Activated CD4-positive, alpha-beta T cell treated with anti-CD3 and anti-CD28 coated beads, Interleukin-2, amount 10 ng/mL, durations not matched to agents 24 days and 14 days (primary cell): ENCODE measurements around the gene CDH22. TPM values are rescaled to one million over a fixed set of nuclear protein-coding genes. Genes with fewer than 3 reads are reported as not detected.
A peak's percentile ranks its signal among the peaks of the same experiment; 100 is the strongest.

Experiments used
- DNase-seq: peaks from one replicate; pipeline ENCODE4 v3.0.0; 2022
- H3K27ac Mint-ChIP-seq: one replicate; pipeline ENCODE4 v1.8.0; 2022; ENCODE audit warnings: mild to moderate bottlenecking, mixed read lengths
- H3K27me3 Mint-ChIP-seq: one replicate; pipeline ENCODE4 v1.8.0; 2022; ENCODE audit warnings: mixed read lengths
- H3K36me3 Mint-ChIP-seq: one replicate; pipeline ENCODE4 v1.8.0; 2022; ENCODE audit warnings: low read depth, mild to moderate bottlenecking, mixed read lengths
- H3K4me1 Mint-ChIP-seq: one replicate; pipeline ENCODE4 v1.8.0; 2021; ENCODE audit warnings: mixed read lengths
- H3K4me3 Mint-ChIP-seq: one replicate; pipeline ENCODE4 v1.8.0; 2022; ENCODE audit warnings: mild to moderate bottlenecking, moderate library complexity, mixed read lengths
- H3K9me3 Mint-ChIP-seq: one replicate; pipeline ENCODE4 v1.8.0; 2021; ENCODE audit warnings: mixed read lengths
- intact Hi-C: fragments of 100-400 bp; cut with micrococcal nuclease; formaldehyde crosslinking; loops from one replicate; pipeline ENCODE4 v1.15.1; 2023
- total RNA-seq: library from RNA; stranded (reverse); gene quantifications from 2 replicates; pipeline ENCODE4 v1.2.3, GENCODE V29; 2022

CDH22 gene
- total RNA-seq, 1 donor from 2014 or later = not detected

- Mint-ChIP-seq H3K4me3 (no peak overlapping the region), H3K4me1 (no peaks in the 10 kb centered on the region), H3K27me3 (peaks cover 17% of the 10 kb centered on the region), H3K36me3 (no peaks in the 10 kb centered on the region), H3K27ac (no peak overlapping the region), H3K9me3 (no peaks in the 10 kb centered on the region)
- no peak for DNase-seq
- intact Hi-C loops = no loop called here
Observed at GRCh38 chr20:46334303-46334904, 26.1 kb upstream of the CDH22 start.

- intact Hi-C loops = no loop called here
- Mint-ChIP-seq H3K9me3 (no peaks in the 10 kb centered on the region), H3K4me3 (no peak overlapping the region), H3K27me3 (peaks cover 11% of the 10 kb centered on the region), H3K36me3 (no peaks in the 10 kb centered on the region), H3K4me1 (no peaks in the 10 kb centered on the region), H3K27ac (no peak overlapping the region)
- DNase-seq = no peak
Observed at GRCh38 chr20:46333161-46333991, 25.1 kb upstream of the CDH22 start.

GRCh38 chr20:46332373-46333160 is 24.3 kb upstream of the CDH22 start:
- Mint-ChIP-seq H3K36me3 (no peaks in the 10 kb centered on the region), H3K27ac (no peak overlapping the region), H3K27me3 (peaks cover 11% of the 10 kb centered on the region), H3K9me3 (no peaks in the 10 kb centered on the region), H3K4me3 (no peak overlapping the region), H3K4me1 (no peaks in the 10 kb centered on the region)
- intact Hi-C loops = no loop called here
- DNase-seq = no peak

- Mint-ChIP-seq H3K36me3 (no peaks in the 10 kb centered on the region), H3K4me3 (no peak overlapping the region), H3K27ac (no peak overlapping the region), H3K9me3 (no peaks in the 10 kb centered on the region), H3K27me3 (peaks cover 11% of the 10 kb centered on the region), H3K4me1 (no peaks in the 10 kb centered on the region)
- intact Hi-C loops = no loop called here
- no peak for DNase-seq
Observed at GRCh38 chr20:46331611-46332361, 23.5 kb upstream of the CDH22 start.

GRCh38 chr20:46330831-46331371 is 22.6 kb upstream of the CDH22 start:
- intact Hi-C loops = no loop called here
- H3K27ac Mint-ChIP-seq = no peak overlapping the region
- H3K9me3 Mint-ChIP-seq = no peaks in the 10 kb centered on the region
- peaks cover 12% of the 10 kb centered on the region for H3K27me3 Mint-ChIP-seq
- H3K4me1 Mint-ChIP-seq = no peaks in the 10 kb centered on the region
- no peaks in the 10 kb centered on the region for H3K36me3 Mint-ChIP-seq
- DNase-seq = no peak
- H3K4me3 Mint-ChIP-seq = no peak overlapping the region

- Mint-ChIP-seq H3K27ac (no peak overlapping the region), H3K4me1 (no peaks in the 10 kb centered on the region)
- intact Hi-C loops = no loop called here
Observed at GRCh38 chr20:46330072-46330763, 21.9 kb upstream of the CDH22 start.

GRCh38 chr20:46328200-46328882 is 20.0 kb upstream of the CDH22 start:
- H3K27ac Mint-ChIP-seq = no peak overlapping the region
- peaks cover 5% of the 10 kb centered on the region for H3K27me3 Mint-ChIP-seq
- H3K4me1 Mint-ChIP-seq = no peaks in the 10 kb centered on the region
- no peak for DNase-seq
- H3K4me3 Mint-ChIP-seq = no peak overlapping the region
- intact Hi-C loops = no loop called here
- H3K36me3 Mint-ChIP-seq = no peaks in the 10 kb centered on the region
- H3K9me3 Mint-ChIP-seq = no peaks in the 10 kb centered on the region

More at GRCh38 chr20:46330072-46330763, 21.9 kb upstream of the CDH22 start:
- H3K27me3 Mint-ChIP-seq = peaks cover 8% of the 10 kb centered on the region
- H3K4me3 Mint-ChIP-seq = no peak overlapping the region
- DNase-seq = no peak
- no peaks in the 10 kb centered on the region for H3K36me3 Mint-ChIP-seq
- H3K9me3 Mint-ChIP-seq = no peaks in the 10 kb centered on the region

- Mint-ChIP-seq H3K9me3 (no peaks in the 10 kb centered on the region), H3K4me3 (no peak overlapping the region), H3K27ac (no peak overlapping the region), H3K27me3 (peaks cover 6% of the 10 kb centered on the region), H3K4me1 (no peaks in the 10 kb centered on the region), H3K36me3 (no peaks in the 10 kb centered on the region)
- intact Hi-C loops = no loop called here
- no peak for DNase-seq
Observed at GRCh38 chr20:46327557-46327956, 19.3 kb upstream of the CDH22 start.

- intact Hi-C loops = no loop called here
- Mint-ChIP-seq H3K4me1 (no peaks in the 10 kb centered on the region), H3K27ac (no peak overlapping the region), H3K27me3 (peaks cover 16% of the 10 kb centered on the region), H3K9me3 (no peaks in the 10 kb centered on the region), H3K4me3 (no peak overlapping the region), H3K36me3 (no peaks in the 10 kb centered on the region)
- no peak for DNase-seq
Observed at GRCh38 chr20:46325789-46326188, 17.5 kb upstream of the CDH22 start.

GRCh38 chr20:46324960-46325703 is 16.8 kb upstream of the CDH22 start:
- Mint-ChIP-seq H3K4me3 (no peak overlapping the region), H3K36me3 (no peaks in the 10 kb centered on the region), H3K27ac (no peak overlapping the region), H3K27me3 (peaks cover 16% of the 10 kb centered on the region), H3K9me3 (no peaks in the 10 kb centered on the region), H3K4me1 (no peaks in the 10 kb centered on the region)
- intact Hi-C loops = no loop called here
- peak; percentile 66 for DNase-seq

GRCh38 chr20:46324379-46324778 is 16.1 kb upstream of the CDH22 start:
- H3K4me1 Mint-ChIP-seq = no peaks in the 10 kb centered on the region
- no peak overlapping the region for H3K4me3 Mint-ChIP-seq
- peaks cover 16% of the 10 kb centered on the region for H3K27me3 Mint-ChIP-seq
- intact Hi-C loops = no loop called here
- no peaks in the 10 kb centered on the region for H3K9me3 Mint-ChIP-seq
- DNase-seq = no peak
- no peaks in the 10 kb centered on the region for H3K36me3 Mint-ChIP-seq
- no peak overlapping the region for H3K27ac Mint-ChIP-seq

- Mint-ChIP-seq H3K36me3 (no peaks in the 10 kb centered on the region), H3K9me3 (no peaks in the 10 kb centered on the region), H3K4me1 (no peaks in the 10 kb centered on the region), H3K27me3 (peaks cover 18% of the 10 kb centered on the region), H3K4me3 (no peak overlapping the region), H3K27ac (no peak overlapping the region)
- intact Hi-C loops = no loop called here
- DNase-seq = no peak
Observed at GRCh38 chr20:46323557-46323956, 15.3 kb upstream of the CDH22 start.
